ENCODE data around the gene WDR18.

DNA sequence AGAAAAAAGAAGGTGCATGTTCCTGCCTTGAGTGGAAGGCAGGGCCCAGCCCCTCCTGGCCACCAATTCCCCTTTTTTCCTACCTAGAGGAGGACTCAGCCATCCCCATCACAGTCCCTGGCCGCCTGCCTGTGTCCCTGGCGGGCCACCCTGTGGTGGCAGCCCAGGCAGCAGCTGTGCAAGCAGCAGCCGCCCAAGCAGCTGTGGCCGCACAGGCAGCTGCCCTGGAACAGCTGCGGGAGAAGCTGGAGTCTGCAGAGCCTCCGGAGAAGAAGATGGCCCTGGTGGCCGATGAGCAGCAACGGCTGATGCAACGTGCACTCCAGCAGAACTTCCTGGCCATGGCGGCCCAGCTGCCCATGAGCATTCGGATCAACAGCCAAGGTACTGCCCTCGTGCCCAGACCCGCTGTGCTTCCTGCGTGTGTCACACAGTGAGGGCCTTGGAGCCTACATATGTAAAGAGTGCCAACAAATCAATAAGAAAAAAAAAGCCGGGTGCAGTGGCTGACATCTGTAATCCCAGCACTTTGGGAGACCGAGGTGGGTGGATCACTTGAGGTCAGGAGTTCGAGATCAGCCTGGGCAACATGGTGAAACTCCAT lies 17.6 kb upstream of the WDR18 start:
- TF ChIP-seq, protein P1, sequence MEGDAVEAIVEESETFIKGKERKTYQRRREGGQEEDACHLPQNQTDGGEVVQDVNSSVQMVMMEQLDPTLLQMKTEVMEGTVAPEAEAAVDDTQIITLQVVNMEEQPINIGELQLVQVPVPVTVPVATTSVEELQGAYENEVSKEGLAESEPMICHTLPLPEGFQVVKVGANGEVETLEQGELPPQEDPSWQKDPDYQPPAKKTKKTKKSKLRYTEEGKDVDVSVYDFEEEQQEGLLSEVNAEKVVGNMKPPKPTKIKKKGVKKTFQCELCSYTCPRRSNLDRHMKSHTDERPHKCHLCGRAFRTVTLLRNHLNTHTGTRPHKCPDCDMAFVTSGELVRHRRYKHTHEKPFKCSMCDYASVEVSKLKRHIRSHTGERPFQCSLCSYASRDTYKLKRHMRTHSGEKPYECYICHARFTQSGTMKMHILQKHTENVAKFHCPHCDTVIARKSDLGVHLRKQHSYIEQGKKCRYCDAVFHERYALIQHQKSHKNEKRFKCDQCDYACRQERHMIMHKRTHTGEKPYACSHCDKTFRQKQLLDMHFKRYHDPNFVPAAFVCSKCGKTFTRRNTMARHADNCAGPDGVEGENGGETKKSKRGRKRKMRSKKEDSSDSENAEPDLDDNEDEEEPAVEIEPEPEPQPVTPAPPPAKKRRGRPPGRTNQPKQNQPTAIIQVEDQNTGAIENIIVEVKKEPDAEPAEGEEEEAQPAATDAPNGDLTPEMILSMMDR (conservative IDR thresholded peaks at IDR 0.05 in 1 of 2, IDR thresholded peaks at IDR 0.05 in 1 of 2; ENCODE audit: low read depth in 1 of 2, low read length in 2 of 2): no peak
- TF ChIP-seq EZH2 (IDR thresholded peaks at IDR 0.05; ENCODE audit: low read length, missing control alignments): no peak

Measured in fibroblast of lung (primary cell).